Osteoblast (primary cell): ENCODE results near the gene MRGPRG. TPM values are rescaled to one million over a fixed set of nuclear protein-coding genes. Genes with fewer than 3 reads are reported as not detected.

ENCODE experiments used
- DNase-seq: peaks from one replicate; pipeline ENCODE4 v3.0.0; 2011; ENCODE audit warnings: low spot score, mixed read lengths; ENCODE audit not compliant: insufficient read length; ENCODE audit errors: missing footprints
- H2AFZ ChIP-seq: 2 replicates; pipeline ENCODE4 v1.6.0; 2011; ENCODE audit warnings: mild to moderate bottlenecking, low read length
- H3K27ac ChIP-seq: 2 replicates; pipeline ENCODE4 v1.5.1; 2011; ENCODE audit warnings: mild to moderate bottlenecking, low read depth, low read length, moderate library complexity
- H3K27me3 ChIP-seq: 2 replicates; pipeline ENCODE4 v1.6.0; 2012; ENCODE audit warnings: mild to moderate bottlenecking, control low read depth, inconsistent platforms, low read length, moderate library complexity; ENCODE audit not compliant: insufficient read depth
- H3K36me3 ChIP-seq: 2 replicates; pipeline ENCODE4 v1.5.1; 2011; ENCODE audit warnings: mild to moderate bottlenecking, low read length, control low read depth, moderate library complexity; ENCODE audit not compliant: insufficient read depth
- H3K4me1 ChIP-seq: 2 replicates; pipeline ENCODE4 v1.5.1; 2011; ENCODE audit warnings: mild to moderate bottlenecking, low read length, control low read depth, moderate library complexity; ENCODE audit not compliant: insufficient read depth
- H3K4me2 ChIP-seq: 2 replicates; pipeline ENCODE4 v1.6.0; 2011; ENCODE audit warnings: mild to moderate bottlenecking, low read length; ENCODE audit not compliant: insufficient read depth
- H3K4me3 ChIP-seq: fragments of 200-600 bp; sonication (generic); 3 replicates; pipeline ENCODE4 v1.5.1; 2012; ENCODE audit warnings: mild to moderate bottlenecking, low read length, inconsistent platforms; ENCODE audit not compliant: insufficient read depth
- H3K79me2 ChIP-seq: 2 replicates; pipeline ENCODE4 v1.6.0; 2012; ENCODE audit warnings: mild to moderate bottlenecking, low read length, control low read depth, inconsistent platforms; ENCODE audit not compliant: insufficient read depth
- H3K9me3 ChIP-seq: 2 replicates; pipeline ENCODE4 v1.5.1; 2011; ENCODE audit warnings: low read depth, low read length, control low read depth
- H4K20me1 ChIP-seq: 2 replicates; pipeline ENCODE4 v1.6.0; 2012; ENCODE audit warnings: mild to moderate bottlenecking, low read length, control low read depth; ENCODE audit not compliant: insufficient read depth
- total RNA-seq: library from RNA; depleted of rRNA; stranded (reverse); fragments of >200 nt; gene quantifications from 2 replicates; pipeline ENCODE4 v1.2.3, GENCODE V29; 2012
- TF ChIP-seq, protein P1 (sequence below): IDR thresholded peaks from 2 replicates; pipeline ENCODE4 v1.5.1; 2011; ENCODE audit warnings: mild to moderate bottlenecking, low read depth, low read length, moderate library complexity; ENCODE audit errors: extremely low read depth

Gene MRGPRG
- total RNA-seq, 1 donor: not detected

DNA sequence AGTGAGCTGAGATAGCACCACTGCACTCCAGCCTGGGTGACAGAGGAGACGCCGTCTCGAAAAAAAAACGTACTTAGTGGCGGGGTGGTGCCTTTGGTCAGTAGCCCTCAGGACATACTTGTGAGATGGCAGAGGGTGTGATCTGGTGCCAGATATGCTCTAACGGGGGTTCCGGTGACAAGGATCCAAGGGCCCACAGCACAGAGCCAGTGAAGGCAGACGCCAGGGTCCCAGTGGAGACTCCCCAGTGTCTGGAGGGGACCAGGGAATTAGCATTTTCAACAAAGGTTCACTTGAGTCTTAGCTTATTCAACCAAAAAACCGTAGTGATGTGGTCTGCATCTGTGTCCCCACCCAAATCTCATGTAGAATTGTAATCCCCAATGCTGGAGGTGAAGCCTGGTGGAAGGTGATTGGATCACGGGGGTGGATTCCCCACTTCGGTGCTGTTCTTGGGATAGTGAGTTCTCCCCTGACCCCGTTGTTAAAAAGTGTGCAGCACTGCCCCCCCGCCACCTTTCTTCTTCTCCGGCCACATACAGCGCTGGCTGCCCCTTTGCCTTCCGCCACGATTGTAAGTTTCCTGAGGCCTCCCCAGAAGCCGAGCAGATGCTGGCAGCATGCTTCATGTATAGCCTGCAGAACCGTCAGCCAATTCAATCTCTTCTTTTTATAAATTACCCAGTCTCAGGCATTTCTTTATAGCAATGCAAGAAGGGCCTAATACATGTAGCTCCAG, 26.9 kb downstream of the MRGPRG start:
- Histone ChIP-seq H2AFZ (no peak overlapping the region), H3K9me3 (no peaks in the 10 kb centered on the region), H3K27me3 (peaks cover 6% of the 10 kb centered on the region), H3K4me3 (no peak overlapping the region), H3K4me2 (no peak overlapping the region), H3K4me1 (no peaks in the 10 kb centered on the region), H3K27ac (no peak overlapping the region), H3K79me2 (no peaks in the 10 kb centered on the region), H4K20me1 (no peaks in the 10 kb centered on the region), H3K36me3 (no peaks in the 10 kb centered on the region)
- TF ChIP-seq, protein P1, sequence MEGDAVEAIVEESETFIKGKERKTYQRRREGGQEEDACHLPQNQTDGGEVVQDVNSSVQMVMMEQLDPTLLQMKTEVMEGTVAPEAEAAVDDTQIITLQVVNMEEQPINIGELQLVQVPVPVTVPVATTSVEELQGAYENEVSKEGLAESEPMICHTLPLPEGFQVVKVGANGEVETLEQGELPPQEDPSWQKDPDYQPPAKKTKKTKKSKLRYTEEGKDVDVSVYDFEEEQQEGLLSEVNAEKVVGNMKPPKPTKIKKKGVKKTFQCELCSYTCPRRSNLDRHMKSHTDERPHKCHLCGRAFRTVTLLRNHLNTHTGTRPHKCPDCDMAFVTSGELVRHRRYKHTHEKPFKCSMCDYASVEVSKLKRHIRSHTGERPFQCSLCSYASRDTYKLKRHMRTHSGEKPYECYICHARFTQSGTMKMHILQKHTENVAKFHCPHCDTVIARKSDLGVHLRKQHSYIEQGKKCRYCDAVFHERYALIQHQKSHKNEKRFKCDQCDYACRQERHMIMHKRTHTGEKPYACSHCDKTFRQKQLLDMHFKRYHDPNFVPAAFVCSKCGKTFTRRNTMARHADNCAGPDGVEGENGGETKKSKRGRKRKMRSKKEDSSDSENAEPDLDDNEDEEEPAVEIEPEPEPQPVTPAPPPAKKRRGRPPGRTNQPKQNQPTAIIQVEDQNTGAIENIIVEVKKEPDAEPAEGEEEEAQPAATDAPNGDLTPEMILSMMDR: no peak
- peak; percentile 34 for DNase-seq

DNA sequence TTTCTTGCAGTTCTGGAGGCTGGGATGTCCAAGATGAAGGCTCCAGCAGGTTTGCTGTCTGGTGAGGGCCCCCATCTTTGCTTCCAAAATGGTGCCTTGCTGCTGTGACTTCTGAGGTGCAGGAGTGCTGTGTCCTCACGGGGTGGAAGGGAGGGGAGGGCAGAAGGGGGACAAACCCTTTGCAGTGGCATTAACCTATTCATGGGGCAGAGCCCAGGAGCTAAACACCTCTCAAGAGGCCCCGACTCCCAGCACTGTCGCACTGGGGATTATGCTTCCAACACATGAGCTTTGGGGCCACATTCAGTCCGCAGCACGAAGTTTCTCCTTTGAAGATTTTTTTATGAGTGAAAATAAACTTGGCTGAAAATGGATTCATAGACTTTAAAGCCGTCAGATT, 28.0 kb downstream of the MRGPRG start:
- Histone ChIP-seq H2AFZ (no peak overlapping the region), H3K4me2 (no peak overlapping the region), H3K79me2 (no peaks in the 10 kb centered on the region), H3K4me3 (no peak overlapping the region), H4K20me1 (no peaks in the 10 kb centered on the region), H3K27me3 (peaks cover 6% of the 10 kb centered on the region), H3K9me3 (no peaks in the 10 kb centered on the region), H3K4me1 (no peaks in the 10 kb centered on the region), H3K36me3 (no peaks in the 10 kb centered on the region), H3K27ac (no peak overlapping the region)
- DNase-seq: peak; percentile 13
- TF ChIP-seq, protein P1: no peak

DNA sequence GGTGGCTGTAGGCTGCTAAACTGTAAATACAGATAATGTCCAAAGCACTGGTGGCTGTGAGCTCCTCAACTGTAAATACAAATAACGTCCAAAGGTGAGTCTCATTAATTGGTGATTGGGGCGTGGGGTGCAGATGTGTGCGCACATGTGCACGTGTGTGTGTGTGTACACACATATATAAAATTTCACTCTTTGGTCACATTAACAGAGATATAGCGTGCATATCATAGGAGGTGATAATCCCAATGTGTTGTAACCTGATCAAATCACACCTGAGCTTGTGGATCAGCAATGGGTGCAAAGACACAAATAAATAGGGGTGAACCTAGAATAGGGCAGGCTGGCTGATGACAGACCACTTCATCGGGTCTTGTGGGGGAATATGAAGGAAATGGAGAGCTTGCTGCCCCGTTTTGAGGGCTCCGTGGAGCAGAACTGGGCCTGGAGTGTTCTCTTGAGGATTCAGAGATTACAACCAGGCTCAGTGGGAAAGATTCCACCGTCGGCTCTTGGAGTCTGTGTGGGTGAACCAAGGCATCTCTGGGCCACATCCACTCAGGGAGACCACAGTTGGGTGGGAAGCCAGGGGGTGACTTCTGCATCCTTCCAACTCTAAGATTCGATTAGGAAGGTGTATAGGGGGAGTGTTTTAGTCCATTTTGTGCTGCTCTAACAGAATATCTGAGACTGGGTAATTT, 28.6 kb downstream of the MRGPRG start:
- peak; percentile 47 for DNase-seq
- Histone ChIP-seq H3K9me3 (no peaks in the 10 kb centered on the region), H4K20me1 (no peaks in the 10 kb centered on the region), H2AFZ (no peak overlapping the region), H3K4me2 (no peak overlapping the region), H3K79me2 (no peaks in the 10 kb centered on the region), H3K4me3 (no peak overlapping the region), H3K36me3 (no peaks in the 10 kb centered on the region), H3K4me1 (no peaks in the 10 kb centered on the region), H3K27ac (no peak overlapping the region), H3K27me3 (peaks cover 6% of the 10 kb centered on the region)
- TF ChIP-seq, protein P1: no peak

DNA sequence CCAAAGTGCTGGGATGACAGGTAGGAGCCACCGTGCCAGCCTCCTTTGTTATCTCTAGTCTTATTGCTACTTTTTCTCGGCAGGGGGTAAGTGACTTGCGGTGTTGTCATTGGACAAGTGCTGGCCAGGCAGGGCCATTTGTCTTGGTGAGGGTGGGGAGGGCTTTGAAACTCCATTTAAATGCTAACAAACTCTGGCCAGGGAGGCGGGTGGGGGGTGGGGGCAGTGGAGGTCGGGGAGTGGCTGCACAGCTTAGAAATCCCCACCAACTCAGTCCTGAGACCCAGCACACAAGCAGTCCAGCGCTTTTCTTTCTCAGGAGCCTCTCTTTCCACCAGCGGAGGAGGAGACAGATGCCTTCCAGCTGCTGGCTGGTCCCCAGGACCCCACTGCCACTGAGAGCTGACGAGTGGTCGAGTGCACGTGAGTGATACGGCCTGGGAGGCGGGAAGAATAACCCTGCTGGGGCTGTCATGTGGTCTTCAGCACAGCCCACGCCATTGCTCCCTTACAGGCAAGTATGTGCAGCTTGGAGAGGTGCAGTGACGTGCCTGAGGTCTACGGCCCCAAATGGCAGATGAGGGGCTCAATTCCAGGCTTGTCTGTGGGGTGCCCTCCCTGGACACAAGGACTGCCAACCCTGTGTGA, 29.3 kb downstream of the MRGPRG start:
- Histone ChIP-seq H3K27me3 (peaks cover 6% of the 10 kb centered on the region), H3K4me2 (no peak overlapping the region), H3K27ac (no peak overlapping the region), H2AFZ (no peak overlapping the region), H3K36me3 (no peaks in the 10 kb centered on the region), H4K20me1 (no peaks in the 10 kb centered on the region), H3K4me3 (no peak overlapping the region), H3K79me2 (no peaks in the 10 kb centered on the region), H3K9me3 (no peaks in the 10 kb centered on the region), H3K4me1 (no peaks in the 10 kb centered on the region)
- TF ChIP-seq, protein P1: no peak
- DNase-seq: peak; percentile 63
